HFF-Myc (cell line): Measurements from ENCODE around the gene TNIK.

Experiments
- DNase-seq: peaks from one replicate; pipeline ENCODE4 v3.0.0-alpha.2; 2011; ENCODE audit warnings: low read depth; ENCODE audit errors: extremely low read depth
- H3K4me3 ChIP-seq: replicated peaks from 2 replicates; pipeline ENCODE4 v1.5.1; 2011; ENCODE audit warnings: low read depth, mild to moderate bottlenecking, control low read depth, low read length
- CTCF ChIP-seq: IDR thresholded peaks from 2 replicates; pipeline ENCODE4 v1.5.1; 2012; ENCODE audit warnings: mild to moderate bottlenecking, low read depth, low read length, control low read depth; ENCODE audit errors: missing control alignments

TNIK gene

GRCh38 chr3:171461525-171461917 is 1.3 kb upstream of the TNIK start:
- H3K4me3 ChIP-seq: peak overlapping the region; percentile 62
- no peak for TF ChIP-seq CTCF
- DNase-seq: no peak

GRCh38 chr3:171460725-171461524 is 720 bp upstream of the TNIK start:
- DNase-seq: peak; percentile 12
- no peak for TF ChIP-seq CTCF
- peak overlapping the region; percentile 62 for H3K4me3 ChIP-seq

GRCh38 chr3:171459137-171459941 is 866 bp downstream of the TNIK start:
- no peak for TF ChIP-seq CTCF
- H3K4me3 ChIP-seq: peak overlapping the region; percentile 62
- DNase-seq: no peak

GRCh38 chr3:171458864-171459136 is 1.4 kb downstream of the TNIK start:
- TF ChIP-seq CTCF: no peak
- no peak for DNase-seq

GRCh38 chr3:171458071-171458863 is 1.9 kb downstream of the TNIK start:
- TF ChIP-seq CTCF: no peak
- DNase-seq: no peak
- H3K4me3 ChIP-seq: peak overlapping the region; percentile 62

More at GRCh38 chr3:171458864-171459136, 1.4 kb downstream of the TNIK start:
- peak overlapping the region; percentile 62 for H3K4me3 ChIP-seq

- TF ChIP-seq CTCF: no peak
- DNase-seq: no peak
- H3K4me3 ChIP-seq: no peak overlapping the region
Observed at GRCh38 chr3:171457607-171458061, 2.6 kb downstream of the TNIK start.
